GM12864 (cell line): ENCODE data around the gene TRIO.
"Not testable (repeated sequence)": the region's sequence is repeated elsewhere in the genome, so short reads cannot be mapped to it uniquely, and the experiment has no call there.

ENCODE experiments used
- DNase-seq: peaks from one replicate; pipeline ENCODE4 v3.0.0-alpha.2; 2011; ENCODE audit warnings: low read depth
- H3K4me3 ChIP-seq: 2 replicates; pipeline ENCODE4 v1.5.1; 2011; ENCODE audit warnings: mild to moderate bottlenecking, low read depth, low read length, control low read depth
- CTCF ChIP-seq: IDR thresholded peaks from 2 replicates; pipeline ENCODE4 v1.5.1; 2011; ENCODE audit warnings: low read depth, mild to moderate bottlenecking, moderate library complexity, low read length, control low read depth, inconsistent platforms; ENCODE audit errors: missing control alignments

The TRIO gene

GRCh38 chr5:14545862-14546261, 402.7 kb downstream of the TRIO start:
- no peak overlapping the region for H3K4me3 ChIP-seq
- TF ChIP-seq CTCF, result no peak
- no peak for DNase-seq

GRCh38 chr5:14547666-14548065, 404.5 kb downstream of the TRIO start:
- DNase-seq, result no peak
- no peak for TF ChIP-seq CTCF
- H3K4me3 ChIP-seq, result no peak overlapping the region

- no peak for DNase-seq
- H3K4me3 ChIP-seq, result no peak overlapping the region
- no peak for TF ChIP-seq CTCF
Measured at GRCh38 chr5:14551211-14551610, 408.1 kb downstream of the TRIO start.

- no peak for TF ChIP-seq CTCF
- no peak for DNase-seq
Measured at GRCh38 chr5:14552017-14552416, 408.9 kb downstream of the TRIO start.

GRCh38 chr5:14554288-14554687, 411.1 kb downstream of the TRIO start:
- DNase-seq, H3K4me3 ChIP-seq: not testable (repeated sequence)

More at GRCh38 chr5:14552017-14552416, 408.9 kb downstream of the TRIO start:
- H3K4me3 ChIP-seq, result no peak overlapping the region

- TF ChIP-seq CTCF, result no peak
- H3K4me3 ChIP-seq, result no peak overlapping the region
- no peak for DNase-seq
Measured at GRCh38 chr5:14556015-14556414, 412.9 kb downstream of the TRIO start.

GRCh38 chr5:14557203-14557770, 414.1 kb downstream of the TRIO start:
- DNase-seq, result no peak
- no peak overlapping the region for H3K4me3 ChIP-seq
- TF ChIP-seq CTCF, result no peak
